K562 (cell line): Measurements from ENCODE around the gene MARCHF3. TPM values are rescaled to one million over a fixed set of nuclear protein-coding genes. Genes with fewer than 3 reads are reported as not detected.

Experiments used
- ATAC-seq: fragments of 200-7000 bp; cut with Tn5 transposase; 3 replicates; pipeline ENCODE4 v1.9.1; 2020; ENCODE audit warnings: moderate library complexity
- BruUV-seq: library from RNA; stranded (reverse); fragments of 400-500 nt; replicated peaks from 2 replicates; lab custom pipeline; 2021; lab: Mats Ljungman, UMichigan
- CTCF ChIA-PET: fragments of 300-600 bp; formaldehyde crosslinking; extraction: SDS; loops from one replicate; lab custom pipeline; 2021; ENCODE audit warnings: low intra/inter-chr PET ratio; lab: Yijun Ruan, JAX
- POLR2A ChIA-PET: fragments of 300-600, 350-650 bp; sonication (Branson Sonifier 250); formaldehyde crosslinking; extraction: SDS; loops from one replicate; lab custom pipeline; 2021; ENCODE audit warnings: antibody characterized with exemption, inconsistent platforms; lab: Yijun Ruan, JAX
- DNase-seq, 4 experiments: peaks; one replicate each; pipeline versions ENCODE4 v3.0.0 to v3.0.0-alpha.2; 2011 to 2018; ENCODE audit warnings: low spot score in 3 of 4, mixed read lengths in 3 of 4; ENCODE audit errors: extremely low read depth in 1 of 4
- FAIRE-seq: peaks from 2 replicates; lab custom pipeline; 2011; peaks lifted over from hg19 to GRCh38; lab: Jason Lieb, UNC
- H2AFZ ChIP-seq: 2 replicates; pipeline ENCODE4 v1.6.0; 2011; ENCODE audit warnings: low read depth, low read length, control low read depth, inconsistent platforms
- H3K27ac ChIP-seq: fragments of 200-600 bp; 3 replicates; pipeline ENCODE4 v1.8.0; 2011; ENCODE audit warnings: low read depth, mild to moderate bottlenecking, control low read depth, inconsistent platforms, low read length, moderate library complexity, mixed read lengths; ENCODE audit errors: extremely low read depth
- H3K27me3 ChIP-seq, 2 experiments: fragments of 300-600 bp in 1 of 2; 2 replicates in 1 of 2; 3 replicates in 1 of 2; pipeline versions ENCODE4 v1.6.0 to v1.8.0; 2011; ENCODE audit warnings: inconsistent platforms in 2 of 2, low read length in 2 of 2, mild to moderate bottlenecking in 1 of 2, mixed read lengths in 1 of 2, moderate library complexity in 1 of 2; ENCODE audit not compliant: control insufficient read depth in 2 of 2, insufficient read depth in 2 of 2
- H3K36me3 ChIP-seq: fragments of 300-600 bp; 3 replicates; pipeline ENCODE4 v1.8.0; 2011; ENCODE audit warnings: mild to moderate bottlenecking, low read length, inconsistent platforms; ENCODE audit not compliant: control insufficient read depth, insufficient read depth
- H3K4me1 ChIP-seq, 2 experiments: fragments of 200-600 bp in 1 of 2; replicated peaks in 1 of 2; 2 replicates in 1 of 2; 3 replicates in 1 of 2; pipeline versions ENCODE4 v1.5.1 to v1.8.0; 2011; ENCODE audit warnings: inconsistent platforms in 2 of 2, low read length in 2 of 2, mild to moderate bottlenecking in 1 of 2, mixed read lengths in 1 of 2, moderate library complexity in 1 of 2; ENCODE audit not compliant: control insufficient read depth in 2 of 2, insufficient read depth in 2 of 2
- H3K4me2 ChIP-seq: 2 replicates; pipeline ENCODE4 v1.6.1; 2011; ENCODE audit warnings: low read length, control low read depth, inconsistent platforms, mixed read lengths; ENCODE audit not compliant: insufficient read depth
- H3K4me3 ChIP-seq: fragments of 200-600 bp; sonication (generic), shearing (Covaris generic); 2 replicates; pipeline ENCODE4 v1.5.1; 2016; ENCODE audit warnings: control low read depth, inconsistent platforms
- H3K79me2 ChIP-seq: fragments of 200-600 bp; 3 replicates; pipeline ENCODE4 v1.8.0; 2011; ENCODE audit warnings: low read length, inconsistent platforms; ENCODE audit not compliant: control insufficient read depth, insufficient read depth
- H3K9ac ChIP-seq, 2 experiments: 2 replicates each; pipeline versions ENCODE4 v1.6.0 to v1.6.1; 2011; ENCODE audit warnings: low read depth in 2 of 2, low read length in 2 of 2, control low read depth in 1 of 2, inconsistent platforms in 1 of 2, mild to moderate bottlenecking in 1 of 2, mixed read lengths in 1 of 2; ENCODE audit not compliant: insufficient read depth in 1 of 2
- H3K9me1 ChIP-seq: one replicate; pipeline ENCODE4 v1.6.0; 2011; ENCODE audit warnings: inconsistent platforms, mild to moderate bottlenecking, low read length, moderate library complexity; ENCODE audit not compliant: control insufficient read depth, insufficient read depth
- H3K9me3 ChIP-seq: replicated peaks from 2 replicates; pipeline ENCODE4 v1.5.1; 2011; ENCODE audit warnings: low read depth, low read length, inconsistent platforms; ENCODE audit not compliant: control insufficient read depth, insufficient read depth
- H4K20me1 ChIP-seq: replicated peaks from 2 replicates; pipeline ENCODE4 v1.6.1; 2011; ENCODE audit warnings: low read length, inconsistent platforms, mixed read lengths; ENCODE audit not compliant: control insufficient read depth, insufficient read depth
- ARID1B ChIP-seq: fragments of 450-650 bp; IDR thresholded peaks from 2 replicates; pipeline ENCODE4 v1.6.1; 2016; ENCODE audit warnings: antibody characterized with exemption, mild to moderate bottlenecking, inconsistent platforms
- C11orf30 ChIP-seq: fragments of 450-650 bp; IDR thresholded peaks from 2 replicates; pipeline ENCODE4 v1.6.1; 2016; ENCODE audit warnings: low read depth, mild to moderate bottlenecking
- E2F6 ChIP-seq, 2 experiments: IDR thresholded peaks; 2 replicates each; pipeline ENCODE4 v1.6.1; 2011; ENCODE audit warnings: borderline replicate concordance in 1 of 2, control low read depth in 1 of 2, low read depth in 1 of 2, low read length in 1 of 2, mild to moderate bottlenecking in 1 of 2, mixed read lengths in 1 of 2, moderate library complexity in 1 of 2; ENCODE audit not compliant: insufficient read depth in 1 of 2, insufficient read length in 1 of 2, poor library complexity in 1 of 2, severe bottlenecking in 1 of 2; ENCODE audit errors: extremely low read depth in 1 of 2
- L3MBTL2 ChIP-seq: fragments of 450-650 bp; IDR thresholded peaks from 2 replicates; pipeline ENCODE4 v1.6.1; 2016; ENCODE audit warnings: mild to moderate bottlenecking, moderate library complexity
- MAFF ChIP-seq: IDR thresholded peaks from 2 replicates; pipeline ENCODE4 v1.6.1; 2012; ENCODE audit warnings: low read length, improper control_type of control experiment
- MAFG ChIP-seq: fragments of 450-650 bp; conservative IDR thresholded peaks from 2 replicates; pipeline ENCODE4 v1.6.1; 2016; ENCODE audit warnings: missing genetic modification characterization, missing compliant biosample characterization
- MAFK ChIP-seq: IDR thresholded peaks from 2 replicates; pipeline ENCODE4 v1.6.1; 2011; ENCODE audit warnings: low read length, improper control_type of control experiment
- SIRT6 ChIP-seq: IDR thresholded peaks from one replicate; pipeline ENCODE4 v1.6.1; 2012; ENCODE audit warnings: low read depth, mild to moderate bottlenecking, control low read depth, inconsistent platforms, low read length, moderate library complexity
- TAF15 ChIP-seq: fragments of 200-400 bp; formaldehyde crosslinking; IDR thresholded peaks from 2 replicates; pipeline ENCODE4 v1.6.1; 2017; ENCODE audit warnings: mild to moderate bottlenecking, low read depth, low read length, moderate library complexity
- ZBTB7A ChIP-seq: IDR thresholded peaks from 2 replicates; pipeline ENCODE4 v1.6.1; 2011; ENCODE audit warnings: low read depth, mild to moderate bottlenecking, low read length, moderate library complexity, borderline replicate concordance; ENCODE audit not compliant: control insufficient read depth
- ZNF316 ChIP-seq: fragments of 450-650 bp; IDR thresholded peaks from 2 replicates; pipeline ENCODE4 v1.6.1; 2016
- ZNF507 ChIP-seq: conservative IDR thresholded peaks from 2 replicates; pipeline ENCODE4 v1.6.1; 2017; ENCODE audit warnings: missing genetic modification characterization, missing compliant biosample characterization
- ZNF75A ChIP-seq: fragments of 450-650 bp; formaldehyde crosslinking; IDR thresholded peaks from 2 replicates; pipeline ENCODE4 v1.4.0; 2020; ENCODE audit warnings: mild to moderate bottlenecking
- WGBS: fragments of 100-300 bp; shearing (Covaris generic); methylation state at CpG from one replicate; pipeline ENCODE4 v1.1.6; 2016; ENCODE audit warnings: low coverage, mixed read lengths; ENCODE audit not compliant: insufficient coverage; ENCODE audit errors: missing lambda C conversion rate; 5-methylcytosine and 5-hydroxymethylcytosine counted together
- in situ Hi-C: fragments of 300-500 bp; cut with MboI; formaldehyde crosslinking; loops from 4 replicates; pipeline ENCODE4 v1.15.0; 2018; ENCODE audit warnings: inconsistent platforms, mixed read lengths
- intact Hi-C: fragments of 100-400 bp; cut with micrococcal nuclease; formaldehyde crosslinking; loops from 2 replicates; pipeline ENCODE4 v1.14.2; 2022
- polyA plus RNA-seq, 8 experiments: library from polyadenylated mRNA; depleted of rRNA in 4 of 8; stranded (reverse) in 5 of 8; unstranded in 3 of 8; fragments of >200 nt; fragmentation: Nextera tagmentation in 2 of 8; fragmentation: Illumina TruSeq in 1 of 8; extraction: Ambion mirVana in 2 of 8; extraction: Trizol in 1 of 8; gene quantifications; 2 replicates each; pipeline versions ENCODE4 v1.2.1 to v1.2.3, GENCODE V29; 2011 to 2014; ENCODE audit warnings: inconsistent platforms in 1 of 8, missing spikeins in 1 of 8
- total RNA-seq, 7 experiments: library from RNA; depleted of rRNA in 6 of 7; stranded (reverse); fragments of >200 nt in 6 of 7; fragmentation: Illumina TruSeq in 2 of 7; extraction: Trizol in 2 of 7; gene quantifications; 2 replicates each; pipeline versions ENCODE4 v1.2.1 to v1.2.3, GENCODE V29; 2011 to 2021; ENCODE audit warnings: low replicate concordance in 1 of 7

Gene MARCHF3
- total and polyA plus RNA-seq, 9 of the 15 experiments (the other 6 are each of a cell fraction or from before 2014, with no cell fraction given): 5.6 to 37.4 (median 16.5) TPM

- H4K20me1 ChIP-seq: no peaks in the 10 kb centered on the region
- in situ Hi-C loops (no loop called here), intact Hi-C loops (no loop called here)
- no peak overlapping the region for H3K9ac ChIP-seq
- no peaks in the 10 kb centered on the region for H3K9me1 ChIP-seq
- no peaks in the 10 kb centered on the region for H3K4me1 ChIP-seq
- DNase-seq: no peak
- POLR2A ChIA-PET: interaction anchor here (0.6 to 1.1 kb wide), 3 partner anchors 9 to 197 kb away, joined by 3 to 5 read pairs (median 3); no protein-coding TSS in a partner anchor
- CTCF ChIA-PET: interaction anchor here (0.6 kb wide), 1 partner anchor 27 kb away, joined by 3 read pairs; no protein-coding TSS in a partner anchor
- no peaks in the 10 kb centered on the region for H3K79me2 ChIP-seq
- WGBS: 88% methylated on average over 1 of the region's 1 CpG
- H3K27me3 ChIP-seq: no peaks in the 10 kb centered on the region
- no peak for ATAC-seq
- H3K9me3 ChIP-seq: no peaks in the 10 kb centered on the region
- H2AFZ ChIP-seq: no peak overlapping the region
- peak; percentile 64 for FAIRE-seq
- no TSS peak for BruUV-seq
- TF ChIP-seq MAFF: peak; percentile 99
- no peak for TF ChIP-seq L3MBTL2
- TF ChIP-seq MAFG (tag): peak; percentile 97
- TF ChIP-seq SIRT6: no peak
- TF ChIP-seq ZNF507 (tag): no peak
- TF ChIP-seq E2F6 (IDR thresholded peaks at IDR 0.05; ENCODE audit: borderline replicate concordance in 1 of 2, extremely low read depth in 1 of 2, insufficient read depth in 1 of 2, insufficient read length in 1 of 2, low read depth in 1 of 2, low read length in 1 of 2, poor library complexity in 1 of 2, severe bottlenecking in 1 of 2): no peak
- no peak for TF ChIP-seq ZBTB7A
- TF ChIP-seq ZNF316: peak; percentile 98
- TF ChIP-seq MAFK: peak; percentile 100
- TF ChIP-seq ZNF75A: no peak
- no peak for TF ChIP-seq ARID1B
- TF ChIP-seq C11orf30: peak; percentile 96
- no peak for TF ChIP-seq TAF15
- H3K4me2 ChIP-seq: no peak overlapping the region
- no peak overlapping the region for H3K4me3 ChIP-seq
- no peak overlapping the region for H3K27ac ChIP-seq
- peaks cover 99% of the 10 kb centered on the region for H3K36me3 ChIP-seq
Observed at GRCh38 chr5:126831156-126831555, 199.2 kb downstream of the MARCHF3 start.
